Activated CD4-positive, alpha-beta T cell treated with anti-CD3 and anti-CD28 coated beads, Interleukin-2, amount 50 U/mL, for 4 hours (primary cell): ENCODE data around the gene ZNF764.
"Not testable (repeated sequence)": the region's sequence is repeated elsewhere in the genome, so short reads cannot be mapped to it uniquely, and the experiment has no call there.

Experiments used
- DNase-seq, 2 experiments: peaks; one replicate each; pipeline ENCODE4 v3.0.0-alpha.2; 2020

The ZNF764 gene

GRCh38 chr16:30526137-30526822 is 31.9 kb downstream of the ZNF764 start, which contains the start of gene ZNF768:
TSS of gene ZNF768 (minus strand) at chr16:30526566. CDS start at chr16:30526413, 153 bp downstream.
- DNase-seq = peak; percentile 15 to 18

GRCh38 chr16:30525844-30526136 is 32.4 kb downstream of the ZNF764 start:
- DNase-seq = no peak

GRCh38 chr16:30524575-30525568 is 33.3 kb downstream of the ZNF764 start:
- DNase-seq = no peak

GRCh38 chr16:30523768-30524574 is 34.2 kb downstream of the ZNF764 start:
- DNase-seq = no peak

GRCh38 chr16:30522702-30523463 is 35.3 kb downstream of the ZNF764 start:
- not testable (repeated sequence) for DNase-seq

GRCh38 chr16:30521873-30522641 is 36.1 kb downstream of the ZNF764 start:
- no peak for DNase-seq

- no peak for DNase-seq
Observed at GRCh38 chr16:30521476-30521872, 36.7 kb downstream of the ZNF764 start.

- no peak for DNase-seq
Observed at GRCh38 chr16:30519120-30520049, 38.8 kb downstream of the ZNF764 start.

GRCh38 chr16:30518552-30518951 is 39.6 kb downstream of the ZNF764 start:
- no peak for DNase-seq

GRCh38 chr16:30515275-30515674 is 42.9 kb downstream of the ZNF764 start:
- DNase-seq = no peak

- DNase-seq = no peak
Observed at GRCh38 chr16:30511509-30511908, 46.7 kb downstream of the ZNF764 start.

GRCh38 chr16:30510376-30510938 is 47.7 kb downstream of the ZNF764 start:
- DNase-seq = no peak

GRCh38 chr16:30509081-30509765 is 49.0 kb downstream of the ZNF764 start:
- DNase-seq = no peak
